Measurements from ENCODE around the gene GLS.
"Not testable (repeated sequence)": the region's sequence is repeated elsewhere in the genome, so short reads cannot be mapped to it uniquely, and the experiment has no call there.

The GLS gene

DNA sequence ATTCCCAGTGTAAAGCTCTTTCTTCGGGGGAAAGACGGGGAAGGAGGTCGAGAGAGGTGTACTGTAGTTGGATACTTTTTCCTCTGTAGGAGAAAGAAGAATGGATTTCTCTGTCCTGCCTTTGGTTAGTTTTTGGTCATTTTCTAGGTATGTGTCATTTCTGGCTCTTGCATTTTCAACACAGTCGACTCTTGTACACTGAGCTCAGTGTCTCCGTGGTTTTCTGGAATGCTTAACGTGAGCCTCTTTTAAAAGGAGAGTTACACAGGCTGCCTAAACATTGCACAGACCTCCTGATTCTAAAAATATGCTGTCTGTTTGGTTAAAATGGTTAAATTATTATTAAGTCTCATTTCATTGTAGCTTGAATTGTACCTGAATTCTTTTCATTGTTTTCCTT lies 21.8 kb upstream of the GLS start:
- TF ChIP-seq, protein P1, sequence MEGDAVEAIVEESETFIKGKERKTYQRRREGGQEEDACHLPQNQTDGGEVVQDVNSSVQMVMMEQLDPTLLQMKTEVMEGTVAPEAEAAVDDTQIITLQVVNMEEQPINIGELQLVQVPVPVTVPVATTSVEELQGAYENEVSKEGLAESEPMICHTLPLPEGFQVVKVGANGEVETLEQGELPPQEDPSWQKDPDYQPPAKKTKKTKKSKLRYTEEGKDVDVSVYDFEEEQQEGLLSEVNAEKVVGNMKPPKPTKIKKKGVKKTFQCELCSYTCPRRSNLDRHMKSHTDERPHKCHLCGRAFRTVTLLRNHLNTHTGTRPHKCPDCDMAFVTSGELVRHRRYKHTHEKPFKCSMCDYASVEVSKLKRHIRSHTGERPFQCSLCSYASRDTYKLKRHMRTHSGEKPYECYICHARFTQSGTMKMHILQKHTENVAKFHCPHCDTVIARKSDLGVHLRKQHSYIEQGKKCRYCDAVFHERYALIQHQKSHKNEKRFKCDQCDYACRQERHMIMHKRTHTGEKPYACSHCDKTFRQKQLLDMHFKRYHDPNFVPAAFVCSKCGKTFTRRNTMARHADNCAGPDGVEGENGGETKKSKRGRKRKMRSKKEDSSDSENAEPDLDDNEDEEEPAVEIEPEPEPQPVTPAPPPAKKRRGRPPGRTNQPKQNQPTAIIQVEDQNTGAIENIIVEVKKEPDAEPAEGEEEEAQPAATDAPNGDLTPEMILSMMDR (IDR thresholded peaks at IDR 0.05; ENCODE audit: extremely low read depth, missing control alignments), result no peak
- no peak for DNase-seq (ENCODE audit: low spot score)

DNA sequence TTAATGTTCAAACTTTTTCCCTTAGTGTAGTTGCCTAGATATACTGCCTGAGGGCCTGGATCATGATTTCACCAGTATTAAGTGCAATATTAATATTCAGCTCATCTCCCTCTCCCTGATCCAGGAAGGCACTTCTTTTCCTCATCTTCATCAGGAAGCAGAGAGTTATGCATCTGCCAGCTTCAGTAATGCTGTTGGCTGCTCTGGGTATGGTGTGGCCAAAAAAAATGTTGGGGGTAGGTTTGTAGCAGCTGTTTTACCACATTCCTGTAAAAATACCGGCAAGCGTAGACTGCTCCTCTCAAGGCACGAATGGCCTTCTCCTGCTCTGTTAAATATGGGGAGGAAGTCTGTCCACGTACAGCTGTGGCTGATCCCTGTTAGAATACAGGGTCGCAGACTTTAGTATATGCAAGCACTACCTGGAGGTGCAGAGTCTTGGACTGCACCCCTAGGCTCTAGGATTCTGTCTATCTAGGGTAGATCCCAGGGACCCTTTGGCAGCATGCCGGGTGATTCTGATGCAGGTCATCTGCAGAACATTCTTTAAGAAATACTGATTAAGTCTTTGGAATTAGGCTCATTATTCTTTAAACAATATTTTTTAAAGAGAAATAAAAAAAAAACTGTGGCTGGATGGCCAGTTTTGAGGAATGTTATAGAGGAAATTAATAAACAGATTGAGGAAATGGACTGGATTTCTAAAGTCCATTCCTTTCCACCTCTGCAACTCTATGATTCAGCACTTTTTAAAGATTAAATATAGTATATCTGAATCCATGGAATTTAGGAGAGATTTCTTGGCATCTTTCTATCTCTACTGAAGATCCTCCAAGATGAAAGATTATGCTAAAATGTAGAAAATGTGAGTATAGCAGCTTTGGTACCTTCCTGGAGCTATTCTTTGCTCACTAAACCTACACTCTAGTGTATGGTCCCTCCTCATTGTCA lies 21.0 kb upstream of the GLS start:
- TF ChIP-seq, protein P1 (IDR thresholded peaks at IDR 0.05; ENCODE audit: extremely low read depth, missing control alignments), result no peak
- DNase-seq (ENCODE audit: low spot score), result no peak

DNA sequence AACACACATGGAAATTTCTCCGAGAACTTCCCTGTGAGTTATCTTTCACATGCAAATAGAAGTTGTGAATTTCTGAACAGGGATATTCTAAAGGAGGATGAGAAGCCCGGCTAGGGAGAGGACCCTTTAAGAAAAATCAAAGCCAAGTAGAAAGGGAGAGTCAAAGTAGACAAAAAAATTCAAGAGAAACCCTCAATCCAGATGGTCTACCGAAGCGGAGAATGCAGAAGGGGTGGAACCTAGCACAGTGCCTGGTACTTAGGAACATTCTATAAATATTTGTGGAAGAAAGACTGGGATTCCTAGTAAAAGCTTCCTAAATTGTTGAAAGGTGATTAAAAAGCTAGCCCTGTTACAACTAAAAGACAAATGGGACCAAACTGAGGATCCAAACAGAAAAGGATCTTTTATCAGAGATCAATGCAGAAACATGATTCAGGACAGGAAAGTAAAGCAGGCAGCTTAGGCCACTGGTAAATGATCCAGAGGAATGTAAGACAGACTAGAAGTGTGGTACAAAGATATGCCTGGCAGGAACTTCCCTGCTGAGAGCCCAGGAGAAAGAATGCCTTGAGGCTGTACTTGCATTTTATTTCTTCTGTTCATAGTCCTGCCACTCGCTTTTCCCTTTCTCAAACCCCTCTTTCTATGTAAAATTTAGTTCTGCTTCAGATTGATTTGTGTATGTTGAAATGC lies 19.5 kb upstream of the GLS start:
- no peak for DNase-seq (ENCODE audit: low spot score)
- TF ChIP-seq, protein P1 (IDR thresholded peaks at IDR 0.05; ENCODE audit: extremely low read depth, missing control alignments), result no peak

DNA sequence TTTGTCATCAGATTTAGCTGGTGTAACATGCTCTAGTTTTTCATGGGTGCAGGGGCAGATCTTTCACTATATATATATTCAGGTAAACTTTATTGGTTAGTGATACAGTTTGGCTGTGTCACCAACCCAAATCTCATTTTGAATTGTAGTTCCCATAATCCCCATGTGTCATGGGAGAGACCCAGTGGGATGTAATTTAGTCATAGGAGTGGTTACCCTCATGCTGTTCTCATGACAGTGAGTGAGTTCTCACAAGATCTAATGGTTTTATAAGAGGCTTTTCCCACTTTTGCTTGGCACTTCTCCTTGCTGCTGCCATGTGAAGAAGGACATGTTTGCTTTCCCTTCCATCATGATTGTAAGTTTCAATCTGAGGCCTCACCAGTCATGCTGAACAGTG lies 18.5 kb upstream of the GLS start:
- DNase-seq (ENCODE audit: low spot score), result not testable (repeated sequence)

DNA sequence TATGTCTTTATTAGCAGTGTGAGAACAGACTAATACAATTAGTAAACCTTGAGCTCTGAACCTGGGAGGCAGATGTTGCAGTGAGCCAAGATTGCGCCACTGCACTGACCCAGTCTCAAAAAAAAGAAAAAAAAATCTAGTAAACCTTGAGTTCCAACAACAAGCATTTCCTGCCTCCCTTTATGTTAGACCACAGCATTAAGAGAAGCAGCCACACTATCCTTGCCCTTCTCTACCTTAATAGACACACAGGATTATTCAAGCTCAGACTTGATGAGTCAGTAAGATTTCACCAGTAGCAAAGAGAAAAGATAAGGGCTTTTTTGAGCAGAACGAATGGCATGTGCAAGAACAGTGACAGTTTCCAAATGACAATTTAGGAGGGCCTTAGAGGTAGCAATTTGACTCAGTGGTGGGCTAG lies 18.0 kb upstream of the GLS start:
- DNase-seq (ENCODE audit: low spot score), result no peak
- TF ChIP-seq, protein P1 (IDR thresholded peaks at IDR 0.05; ENCODE audit: extremely low read depth, missing control alignments), result no peak

DNA sequence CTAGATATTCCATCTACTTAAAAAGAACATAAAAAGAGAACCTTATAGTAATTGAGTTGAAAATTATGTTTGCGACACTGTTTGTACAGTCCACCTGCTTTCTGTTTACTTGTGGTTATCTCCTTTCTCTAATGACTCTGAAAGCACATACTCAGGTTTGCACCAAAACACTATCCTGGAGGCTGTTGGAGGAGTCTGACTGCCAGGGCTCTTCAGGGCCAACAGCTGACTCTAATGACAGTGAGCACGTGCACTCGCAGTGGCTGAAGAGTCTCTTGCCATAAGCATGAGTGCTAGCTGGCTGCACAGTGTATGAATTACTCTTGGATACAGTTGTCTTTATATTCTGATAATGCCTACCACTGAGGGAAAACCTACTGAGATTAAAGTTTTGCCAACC lies 16.7 kb upstream of the GLS start:
- no peak for DNase-seq (ENCODE audit: low spot score)
- TF ChIP-seq, protein P1 (IDR thresholded peaks at IDR 0.05; ENCODE audit: extremely low read depth, missing control alignments), result no peak

DNA sequence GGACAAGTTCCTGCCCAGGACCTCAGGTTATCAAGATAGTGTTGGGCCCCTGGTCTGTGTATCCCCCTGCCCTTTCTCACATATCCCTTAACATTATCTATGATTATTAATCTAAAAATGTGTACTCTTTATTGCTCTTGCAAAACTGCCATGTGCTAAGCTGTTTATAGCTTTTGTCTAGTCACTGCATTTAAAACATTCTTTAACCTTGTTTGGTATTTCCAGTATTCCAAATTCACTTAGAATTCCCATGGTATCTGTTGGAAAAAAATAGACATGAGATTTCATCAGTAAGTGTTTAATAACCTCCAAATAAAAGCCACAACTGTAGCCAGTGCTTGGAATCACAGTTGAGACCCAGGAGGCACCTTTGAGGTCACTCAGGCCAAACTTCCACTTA lies 16.2 kb upstream of the GLS start:
- TF ChIP-seq, protein P1 (IDR thresholded peaks at IDR 0.05; ENCODE audit: extremely low read depth, missing control alignments), result no peak
- no peak for DNase-seq (ENCODE audit: low spot score)
